ENCODE data around the gene GPR137.
"Not testable (repeated sequence)": the region's sequence is repeated elsewhere in the genome, so short reads cannot be mapped to it uniquely, and the experiment has no call there.

- TF ChIP-seq ARNT (IDR thresholded peaks at IDR 0.05); CTBP1 (IDR thresholded peaks at IDR 0.05; ENCODE audit: borderline replicate concordance); SUZ12 (IDR thresholded peaks at IDR 0.05); FOXM1 (IDR thresholded peaks at IDR 0.05; ENCODE audit: borderline replicate concordance); SP1 (IDR thresholded peaks at IDR 0.05); FOXK2 (IDR thresholded peaks at IDR 0.05); ZNF384 (IDR thresholded peaks at IDR 0.05); HDGF (IDR thresholded peaks at IDR 0.05; ENCODE audit: borderline replicate concordance): not testable (repeated sequence)
Measured at GRCh38 chr11:64307795-64308194, 22.1 kb downstream of the GPR137 start.

All from HEK293T (cell line).